C1 segment of cervical spinal cord (tissue), 14 donors: ENCODE results near the gene RIPK4.
A peak's percentile ranks its signal among the peaks of the same experiment; 100 is the strongest.
"Not testable (repeated sequence)": the region's sequence is repeated elsewhere in the genome, so short reads cannot be mapped to it uniquely, and the experiment has no call there.

ENCODE experiments used
- DNase-seq, 14 donors: peaks; one replicate each; lab custom pipeline; 2025; lab: John Stamatoyannopoulos, UW

The RIPK4 gene

GRCh38 chr21:41795726-41796125 lies 28.9 kb upstream of the RIPK4 start:
- DNase-seq: no peak

DNA sequence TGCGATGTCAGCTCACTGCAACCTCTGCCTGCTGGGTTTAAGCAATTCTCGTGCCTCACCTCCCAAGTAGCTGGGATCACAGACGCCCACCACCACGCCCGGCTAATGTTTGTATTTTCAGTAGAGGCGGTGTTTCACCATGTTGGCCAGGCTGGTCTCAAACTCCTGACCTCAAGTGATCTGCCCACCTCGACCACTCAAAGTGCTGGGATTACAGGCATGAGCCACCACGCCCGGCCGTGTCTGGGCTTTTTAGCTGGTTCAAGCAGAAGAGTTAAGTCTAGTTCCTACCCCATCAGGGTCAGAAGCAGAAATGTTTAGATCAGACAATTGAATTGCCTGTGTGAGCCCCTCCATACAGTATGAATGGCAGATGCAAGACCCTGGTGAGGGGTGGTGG lies 27.7 kb upstream of the RIPK4 start:
- DNase-seq: no peak

GRCh38 chr21:41792711-41793110 lies 25.9 kb upstream of the RIPK4 start:
- DNase-seq: no peak

DNA sequence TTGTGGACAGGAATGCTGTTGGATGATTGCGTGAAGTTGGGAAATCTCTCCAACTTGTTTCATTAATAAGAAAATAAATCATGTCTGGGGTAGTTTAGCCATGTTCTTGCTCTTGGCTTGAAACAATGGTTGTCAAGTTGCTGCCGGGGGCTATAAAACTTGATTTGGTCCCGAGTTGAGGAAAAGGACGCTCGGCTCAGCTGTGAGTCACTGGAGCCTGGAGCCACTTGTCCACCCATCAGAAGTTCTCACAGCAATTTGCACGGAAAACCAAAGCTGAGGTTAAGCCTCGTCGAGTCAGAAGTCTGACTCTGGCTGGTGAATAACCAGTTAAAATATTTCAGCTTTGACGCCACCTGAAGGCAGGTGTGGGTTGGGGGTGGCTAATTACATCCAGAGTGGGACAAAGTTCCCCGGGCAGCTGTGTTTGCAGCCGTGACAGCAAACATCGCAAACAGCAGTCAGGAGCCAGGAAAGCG lies 19.7 kb upstream of the RIPK4 start:
- DNase-seq: no peak

- not testable (repeated sequence) for DNase-seq
Observed at GRCh38 chr21:41785262-41785661, 18.4 kb upstream of the RIPK4 start.

DNA sequence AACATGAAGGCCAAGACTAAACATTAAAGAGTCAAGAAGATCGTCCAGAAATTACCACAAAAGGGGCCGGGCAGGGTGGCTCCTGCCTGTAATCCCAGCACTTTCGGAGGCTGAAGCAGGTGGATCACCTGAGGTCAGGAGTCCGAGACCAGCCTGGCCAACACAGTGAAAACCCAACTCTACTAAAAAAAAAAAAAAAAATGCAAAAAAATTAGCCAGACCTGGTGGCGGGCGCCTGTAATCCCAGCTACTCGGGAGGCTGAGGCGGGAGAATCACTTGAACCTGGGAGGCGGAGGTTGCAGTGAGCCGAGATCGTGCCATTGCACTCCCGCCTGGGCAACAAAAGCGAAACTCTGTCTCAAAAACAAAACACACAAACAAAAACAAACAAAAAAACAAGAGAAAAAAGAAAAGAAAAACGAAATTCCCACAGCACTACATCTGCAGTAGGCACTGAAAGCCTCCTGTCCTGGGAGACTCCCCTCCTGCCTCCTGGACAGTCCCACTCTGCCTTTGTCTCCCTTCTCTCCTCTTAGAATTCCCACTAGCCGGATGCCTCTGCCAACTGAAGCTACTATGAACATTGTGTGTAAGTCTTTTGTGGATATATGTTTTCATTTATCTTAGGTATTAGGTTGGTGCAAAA lies 17.7 kb upstream of the RIPK4 start:
- no peak for DNase-seq

GRCh38 chr21:41783476-41784180 lies 16.8 kb upstream of the RIPK4 start:
- DNase-seq: no peak

- no peak for DNase-seq
Observed at GRCh38 chr21:41781050-41781410, 14.2 kb upstream of the RIPK4 start.

DNA sequence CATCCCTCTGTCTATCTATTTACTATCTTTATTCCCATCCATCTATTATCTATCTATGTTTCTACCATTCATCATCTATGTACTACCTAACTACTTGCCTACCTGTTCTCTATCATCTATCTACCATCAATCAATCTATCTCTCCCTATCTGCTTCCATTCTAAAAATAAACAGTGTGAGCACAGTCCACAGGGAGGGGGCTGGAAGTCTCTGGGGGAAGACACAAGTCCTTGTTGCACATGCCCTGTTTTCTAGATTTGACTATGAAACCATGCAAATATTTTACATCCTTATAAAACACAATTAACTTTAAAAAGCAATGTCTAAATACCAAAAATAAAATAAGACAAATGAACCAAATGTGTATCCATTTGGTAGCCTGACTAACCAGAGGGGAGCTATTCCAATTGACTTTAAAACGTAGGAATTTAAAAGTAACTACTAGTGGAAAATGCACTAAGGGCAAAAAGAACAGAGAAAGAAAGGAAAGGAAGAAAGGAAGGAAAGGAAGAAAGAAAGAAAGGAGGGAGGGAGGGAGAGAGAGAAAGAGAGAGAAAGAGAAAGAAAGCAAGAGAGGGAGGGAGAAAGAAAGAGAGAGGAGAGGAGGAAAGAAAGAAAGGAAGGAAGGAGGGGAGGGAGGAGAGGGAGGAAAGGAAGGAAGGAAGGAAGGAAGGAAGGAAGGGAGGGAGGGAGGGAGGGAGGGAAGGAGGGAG lies 13.6 kb upstream of the RIPK4 start:
- no peak for DNase-seq

DNA sequence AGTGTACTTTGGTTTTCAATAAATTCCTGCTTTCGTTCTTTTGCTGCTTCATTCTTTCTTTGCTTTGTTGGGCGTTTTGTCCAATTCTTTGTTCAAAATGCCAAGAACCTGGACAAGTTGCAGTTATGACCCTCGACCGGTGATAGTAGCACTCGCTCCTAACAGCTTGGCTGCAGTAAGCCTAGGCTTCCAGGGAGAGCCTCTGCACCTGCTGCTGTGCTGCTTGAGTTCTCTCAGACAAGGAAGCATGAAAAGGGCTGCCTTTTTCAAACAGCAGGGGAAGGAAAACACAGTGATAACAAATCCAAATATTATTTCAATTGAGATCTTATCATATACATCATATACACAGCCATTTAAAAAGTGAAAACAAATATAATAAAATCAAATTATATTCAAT lies 12.8 kb upstream of the RIPK4 start:
- DNase-seq: no peak

GRCh38 chr21:41778930-41779600 lies 12.2 kb upstream of the RIPK4 start:
- DNase-seq: no peak

DNA sequence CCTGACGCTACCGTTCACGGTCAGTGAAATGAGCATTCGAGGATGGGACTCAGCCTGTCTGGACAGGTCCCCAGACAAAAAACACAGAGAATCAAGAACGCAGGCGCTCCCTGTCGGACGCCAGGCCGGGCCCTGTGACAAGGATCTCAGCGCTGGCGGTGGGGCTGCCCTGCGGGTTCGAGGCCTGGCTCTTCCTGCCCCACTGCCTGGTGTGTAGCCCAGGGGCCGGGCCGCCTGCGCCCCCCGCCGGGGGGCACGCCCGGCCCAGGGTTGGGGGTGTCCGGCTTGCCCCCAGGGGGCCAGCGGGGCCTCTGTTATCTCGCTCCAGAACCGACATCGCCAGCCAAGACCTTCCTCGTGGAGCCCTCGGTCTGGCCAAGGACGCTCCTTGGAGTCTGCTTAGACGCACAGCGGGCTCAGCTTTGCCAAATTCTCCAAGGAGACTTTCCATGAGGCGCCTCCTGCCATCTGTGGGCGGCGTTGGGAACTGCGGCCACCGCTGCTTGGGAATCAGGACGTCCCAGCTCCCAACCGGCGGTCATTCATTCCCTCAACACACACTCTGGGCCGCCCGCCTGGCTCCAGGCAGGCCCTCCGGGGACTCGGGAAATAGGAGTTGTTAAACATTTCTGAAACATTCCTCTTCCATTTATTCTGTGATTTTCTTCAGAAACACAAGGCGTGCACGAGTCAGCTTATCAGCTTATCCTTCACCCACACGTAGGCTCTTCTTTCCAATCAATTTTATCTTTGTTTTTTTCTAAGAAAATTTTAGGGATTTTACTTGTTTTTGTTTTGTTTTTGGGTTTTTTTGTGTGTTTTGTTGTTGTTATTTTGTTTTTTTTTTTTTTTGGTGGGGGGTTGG lies 11.3 kb upstream of the RIPK4 start:
- peak; percentile 6 to 69 (median 28) for DNase-seq

GRCh38 chr21:41776778-41777177 lies 9.9 kb upstream of the RIPK4 start:
- DNase-seq: no peak

DNA sequence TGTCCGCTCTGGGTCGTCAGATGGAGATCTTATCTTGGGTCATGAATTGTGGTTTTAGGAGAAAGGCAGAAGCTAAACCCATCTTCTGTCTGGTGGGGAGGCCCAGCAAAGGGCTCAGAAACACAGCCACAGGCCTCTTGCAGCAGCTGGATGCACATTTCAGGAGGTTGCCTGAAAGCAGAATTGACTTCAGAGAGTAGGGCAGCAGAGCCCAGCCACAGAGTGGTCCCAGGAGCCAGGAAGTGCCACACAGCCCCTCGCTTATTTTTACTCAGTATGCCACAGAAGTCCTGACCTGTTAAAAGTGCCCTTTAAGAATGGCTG lies 8.3 kb upstream of the RIPK4 start:
- DNase-seq: no peak

GRCh38 chr21:41774467-41775148 lies 7.8 kb upstream of the RIPK4 start:
- no peak for DNase-seq

DNA sequence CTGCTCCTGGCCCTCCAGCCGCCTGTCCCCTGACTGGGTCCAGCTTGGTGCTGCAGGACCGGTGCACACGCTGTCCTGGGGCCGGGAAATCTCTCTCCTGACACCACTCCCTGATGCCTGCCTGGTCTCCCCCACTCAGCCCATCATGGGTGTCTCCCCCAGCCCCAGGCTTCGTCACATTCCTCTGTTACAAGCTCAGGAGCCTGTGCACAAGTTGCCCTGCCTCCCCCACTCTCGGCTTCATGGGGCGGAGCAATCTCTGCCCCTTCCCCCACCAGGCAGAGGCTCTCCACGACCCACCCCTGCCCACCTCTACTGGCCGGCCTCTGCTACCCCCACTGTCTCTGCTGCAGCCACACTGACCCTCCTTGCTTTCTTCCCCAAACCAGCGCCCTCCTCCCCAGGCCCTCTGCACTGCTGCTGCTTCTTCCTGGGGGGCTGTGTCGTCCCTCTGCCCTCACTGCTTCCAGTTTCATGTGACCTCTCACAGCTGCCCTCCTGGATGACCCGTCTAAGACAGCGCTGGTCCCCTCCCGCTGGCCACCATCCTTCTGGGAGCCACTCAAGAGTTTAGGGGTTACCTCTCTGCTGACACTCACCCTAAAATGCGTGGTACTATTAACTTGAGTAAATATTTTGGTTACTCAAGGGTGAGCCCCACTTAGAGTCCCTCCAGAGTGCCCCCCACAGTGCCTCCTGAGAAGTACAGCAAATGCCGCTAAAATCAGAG lies 5.7 kb upstream of the RIPK4 start:
- no peak for DNase-seq

- no peak for DNase-seq
Observed at GRCh38 chr21:41771625-41771945, 4.7 kb upstream of the RIPK4 start.

DNA sequence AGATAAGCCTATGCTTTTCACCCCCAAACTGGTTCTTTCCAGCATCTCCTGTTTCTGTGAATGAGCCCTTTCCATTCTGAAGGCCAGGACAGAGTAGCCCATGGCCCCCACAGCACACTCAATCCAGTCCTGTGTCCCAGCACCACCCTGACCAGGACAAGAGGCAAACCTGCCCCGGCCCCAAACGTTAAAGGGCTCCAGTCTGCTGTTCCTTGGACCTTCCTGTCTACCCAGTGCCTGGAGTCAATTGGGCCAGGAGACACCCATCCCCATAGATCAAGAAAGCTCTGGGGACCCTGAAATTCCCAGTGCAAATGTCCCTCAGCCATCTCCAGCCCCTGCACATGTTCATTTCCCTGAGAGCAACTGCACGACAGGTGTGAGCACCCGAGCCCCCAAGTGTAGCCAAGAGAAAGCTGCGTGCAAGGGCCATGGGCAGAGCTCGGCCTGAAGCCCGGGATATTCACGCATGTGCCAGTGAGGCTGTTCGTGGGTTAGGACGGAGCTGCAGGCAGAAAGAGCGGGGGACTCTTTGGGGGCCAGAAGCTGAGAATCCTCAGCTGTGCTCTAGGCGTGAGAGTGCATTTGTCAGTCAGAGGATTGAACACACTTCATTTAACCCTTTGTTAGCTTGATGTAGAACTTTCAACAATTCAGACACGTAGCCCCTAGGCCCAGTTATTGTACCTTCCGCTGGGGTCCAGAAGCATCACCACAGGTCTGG lies 4.2 kb upstream of the RIPK4 start:
- DNase-seq: no peak

DNA sequence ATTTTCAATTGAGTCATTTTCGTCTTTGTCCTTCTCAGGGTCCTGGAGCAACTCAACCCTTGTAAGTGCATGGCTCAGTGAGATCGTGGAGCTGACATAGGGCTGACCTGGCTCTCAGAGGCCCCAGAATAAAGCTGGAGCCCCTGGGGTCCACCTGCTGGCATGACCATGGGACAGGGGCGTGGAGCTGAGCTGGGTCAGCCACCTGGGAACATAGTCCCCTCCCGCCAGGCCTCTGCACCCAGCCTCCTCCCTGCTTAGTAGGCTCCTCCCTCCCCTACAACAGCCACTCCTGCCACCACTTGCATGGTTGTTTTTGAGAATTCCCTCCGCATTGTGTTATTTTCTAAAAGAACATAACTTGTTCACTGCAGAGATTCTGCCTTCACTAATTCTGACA lies 3.1 kb upstream of the RIPK4 start:
- DNase-seq: no peak

GRCh38 chr21:41769521-41769920 lies 2.7 kb upstream of the RIPK4 start:
- no peak for DNase-seq
